Measurements from ENCODE around the gene HIVEP3.

HIVEP3 gene

DNA sequence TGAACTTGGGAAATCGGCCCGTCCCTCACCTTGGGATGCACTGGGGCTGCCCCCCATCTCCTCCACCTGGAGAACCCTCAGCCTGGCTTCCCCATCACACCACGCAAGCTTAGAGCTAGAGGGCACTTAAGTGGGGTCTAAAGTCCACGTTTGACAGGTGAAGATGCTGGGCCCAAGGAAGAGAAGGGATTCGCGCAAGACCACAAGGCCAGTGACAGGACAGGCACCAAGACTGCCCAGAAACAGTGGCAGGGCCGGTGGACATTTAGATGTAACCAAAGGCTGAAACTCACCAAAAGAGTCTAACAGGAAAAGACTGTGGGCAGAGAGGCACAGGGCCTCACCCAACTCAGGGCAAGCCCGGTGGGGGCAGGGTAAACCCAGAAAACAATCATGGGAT lies 303.4 kb downstream of the HIVEP3 start:
- no peak for TF ChIP-seq TAF1 (IDR thresholded peaks at IDR 0.05; ENCODE audit: borderline replicate concordance, insufficient read depth, low read length)
- TF ChIP-seq REST (IDR thresholded peaks at IDR 0.05; ENCODE audit: insufficient read depth in 1 of 2, low read depth in 2 of 2, low read length in 2 of 2): no peak
- no peak for TF ChIP-seq POLR2AphosphoS5 (IDR thresholded peaks at IDR 0.05; ENCODE audit: low read depth, low read length)
- TF ChIP-seq SIN3A (IDR thresholded peaks at IDR 0.05; ENCODE audit: borderline replicate concordance, insufficient read depth, low read length): no peak
- no peak for TF ChIP-seq FOXP2 (optimal IDR thresholded peaks at IDR 0.05; ENCODE audit: borderline replicate concordance, extremely low read depth, extremely low read length, insufficient read depth)

DNA sequence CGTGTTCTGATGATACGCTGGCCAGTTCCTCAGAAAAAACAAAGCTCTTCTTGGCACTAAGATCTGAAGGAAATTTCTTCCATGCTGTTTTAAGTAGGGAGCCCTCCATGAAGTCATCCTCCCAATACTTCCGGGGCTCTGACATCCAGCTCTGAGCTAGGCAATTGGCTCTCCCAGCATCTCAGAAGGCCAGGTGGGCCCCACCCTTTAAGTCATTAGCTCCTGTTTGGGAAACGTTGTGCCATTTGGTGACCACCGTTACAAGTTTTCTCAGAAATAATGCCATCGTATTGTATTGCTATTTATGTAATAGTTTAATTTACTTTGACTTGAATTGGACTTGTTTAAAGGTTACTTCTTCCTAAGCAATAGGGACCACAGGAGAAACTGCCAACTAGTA lies 303.9 kb downstream of the HIVEP3 start:
- TF ChIP-seq POLR2AphosphoS5 (IDR thresholded peaks at IDR 0.05; ENCODE audit: low read depth, low read length) (no peak), TAF1 (IDR thresholded peaks at IDR 0.05; ENCODE audit: borderline replicate concordance, insufficient read depth, low read length) (no peak), SIN3A (IDR thresholded peaks at IDR 0.05; ENCODE audit: borderline replicate concordance, insufficient read depth, low read length) (no peak), FOXP2 (optimal IDR thresholded peaks at IDR 0.05; ENCODE audit: borderline replicate concordance, extremely low read depth, extremely low read length, insufficient read depth) (no peak), REST (IDR thresholded peaks at IDR 0.05; ENCODE audit: insufficient read depth in 1 of 2, low read depth in 2 of 2, low read length in 2 of 2) (no peak)

DNA sequence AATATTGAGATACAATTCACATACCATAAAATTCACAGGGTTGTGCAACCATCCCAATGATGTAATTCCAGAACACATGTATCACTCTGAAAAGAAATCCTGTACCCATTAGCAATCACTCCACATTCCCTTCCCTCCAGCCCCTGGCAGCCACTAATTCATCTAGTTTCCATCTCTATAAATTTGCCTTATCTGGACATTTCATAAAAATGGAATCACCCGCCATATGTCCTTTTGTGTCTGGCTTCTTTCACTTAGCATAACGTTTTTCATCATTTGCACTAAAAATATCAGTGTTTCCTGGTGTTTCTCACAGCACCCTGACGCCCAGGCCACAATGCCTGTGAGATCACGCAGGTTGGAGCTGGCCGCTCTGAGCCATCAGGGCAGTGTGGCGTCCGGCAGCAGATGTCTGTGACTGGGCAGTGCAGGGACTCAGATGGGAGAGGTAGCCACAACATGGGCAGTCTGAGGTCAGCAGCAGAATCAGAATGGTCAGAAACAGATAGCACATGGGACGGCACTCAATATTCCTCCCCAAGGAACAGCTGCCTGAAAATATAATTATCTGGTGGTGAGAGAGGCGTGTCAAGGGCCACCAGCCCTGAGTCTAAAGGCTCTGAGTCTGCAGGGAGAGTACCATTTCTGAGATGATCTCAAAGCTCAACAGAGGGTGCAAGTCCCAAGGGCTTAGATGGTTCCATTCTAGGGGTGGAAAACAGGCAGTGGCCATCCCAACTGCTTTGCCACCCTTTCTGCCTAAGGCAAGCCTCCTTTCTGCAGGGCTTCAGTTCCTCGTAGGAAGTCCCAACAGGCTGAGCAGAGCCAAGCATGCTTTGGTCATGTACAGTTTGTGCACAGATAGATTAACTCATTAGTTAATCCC lies 304.8 kb downstream of the HIVEP3 start:
- TF ChIP-seq TAF1 (IDR thresholded peaks at IDR 0.05; ENCODE audit: borderline replicate concordance, insufficient read depth, low read length) (no peak), REST (IDR thresholded peaks at IDR 0.05; ENCODE audit: insufficient read depth in 1 of 2, low read depth in 2 of 2, low read length in 2 of 2) (no peak), SIN3A (IDR thresholded peaks at IDR 0.05; ENCODE audit: borderline replicate concordance, insufficient read depth, low read length) (no peak), POLR2AphosphoS5 (IDR thresholded peaks at IDR 0.05; ENCODE audit: low read depth, low read length) (no peak), FOXP2 (optimal IDR thresholded peaks at IDR 0.05; ENCODE audit: borderline replicate concordance, extremely low read depth, extremely low read length, insufficient read depth) (no peak)

DNA sequence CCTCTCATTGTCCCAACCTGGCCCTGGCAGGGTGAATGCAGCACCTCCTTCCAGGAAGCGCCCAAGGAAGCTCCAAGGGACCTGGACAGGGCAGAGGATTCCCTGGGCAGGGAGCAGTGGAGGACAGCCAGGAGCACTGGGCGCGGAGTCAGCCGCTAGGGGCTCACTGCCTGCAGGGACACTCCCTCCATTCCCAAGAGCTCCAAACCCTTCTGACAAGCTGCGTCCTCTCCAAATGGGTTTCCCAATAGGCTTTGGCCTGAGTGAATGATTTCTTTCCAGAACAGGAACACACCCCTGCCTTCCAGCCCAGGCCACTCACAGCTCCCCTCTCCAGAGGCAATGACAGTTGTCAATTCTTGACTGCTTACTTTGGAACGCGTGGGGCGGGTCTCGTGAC lies 305.8 kb downstream of the HIVEP3 start:
- TF ChIP-seq FOXP2 (optimal IDR thresholded peaks at IDR 0.05; ENCODE audit: borderline replicate concordance, extremely low read depth, extremely low read length, insufficient read depth) (no peak), REST (IDR thresholded peaks at IDR 0.05; ENCODE audit: insufficient read depth in 1 of 2, low read depth in 2 of 2, low read length in 2 of 2) (no peak), TAF1 (IDR thresholded peaks at IDR 0.05; ENCODE audit: borderline replicate concordance, insufficient read depth, low read length) (no peak), SIN3A (IDR thresholded peaks at IDR 0.05; ENCODE audit: borderline replicate concordance, insufficient read depth, low read length) (no peak)
